SK-N-SH treated with all-trans-retinoic acid at 6 μM for 48 hours (cell line): Measurements from ENCODE around the gene TTC28.

Experiments
- ATAC-seq: fragments of 200-7000 bp; cut with Tn5 transposase; 3 replicates; pipeline ENCODE4 v1.9.1; 2020; ENCODE audit warnings: mild to moderate bottlenecking, moderate library complexity
- ARNTL ChIP-seq: fragments of 450-650 bp; formaldehyde crosslinking; IDR thresholded peaks from 2 replicates; pipeline ENCODE4 v1.5.0; 2020; ENCODE audit warnings: low read depth, mild to moderate bottlenecking, moderate library complexity, borderline replicate concordance
- BACH2 ChIP-seq: fragments of 250-450 bp; sonication (Bioruptor Pico); IDR thresholded peaks from 2 replicates; pipeline ENCODE4 v1.9.0; 2021; ENCODE audit warnings: mild to moderate bottlenecking, borderline replicate concordance
- CSDC2 ChIP-seq: fragments of 250-450 bp; sonication (Bioruptor Pico); IDR thresholded peaks from 2 replicates; pipeline ENCODE4 v1.5.0; 2020; ENCODE audit warnings: mild to moderate bottlenecking, moderate library complexity
- ESRRG ChIP-seq: fragments of 250-450 bp; sonication (Bioruptor Pico); IDR thresholded peaks from 2 replicates; pipeline ENCODE4 v1.6.1; 2021; ENCODE audit warnings: mild to moderate bottlenecking
- GLIS3 ChIP-seq: fragments of 250-450 bp; sonication (Bioruptor Pico); IDR thresholded peaks from 2 replicates; pipeline ENCODE4 v1.5.0; 2020; ENCODE audit warnings: mild to moderate bottlenecking, moderate library complexity
- OSR1 ChIP-seq: fragments of 250-450 bp; sonication (Bioruptor Pico); IDR thresholded peaks from 2 replicates; pipeline ENCODE4 v1.8.0; 2022; ENCODE audit warnings: moderate library complexity, mild to moderate bottlenecking, inconsistent platforms
- PPARA ChIP-seq: fragments of 250-450 bp; sonication (Bioruptor Pico); IDR thresholded peaks from 2 replicates; pipeline ENCODE4 v1.5.0; 2020; ENCODE audit warnings: mild to moderate bottlenecking, borderline replicate concordance
- RARB ChIP-seq: fragments of 250-450 bp; sonication (Bioruptor Pico); IDR thresholded peaks from 2 replicates; pipeline ENCODE4 v1.8.0; 2021; ENCODE audit warnings: mild to moderate bottlenecking, moderate library complexity
- SNAI2 ChIP-seq: fragments of 250-450 bp; sonication (Bioruptor Pico); IDR thresholded peaks from 2 replicates; pipeline ENCODE4 v1.5.0; 2020; ENCODE audit warnings: mild to moderate bottlenecking, moderate library complexity
- TCF4 ChIP-seq: fragments of 250-450 bp; sonication (Bioruptor Pico); IDR thresholded peaks from 2 replicates; pipeline ENCODE4 v1.8.0; 2021; ENCODE audit warnings: mild to moderate bottlenecking, moderate library complexity, borderline replicate concordance
- TOX ChIP-seq: fragments of 250-450 bp; sonication (Bioruptor Pico); IDR thresholded peaks from 2 replicates; pipeline ENCODE4 v1.8.0; 2021; ENCODE audit warnings: mild to moderate bottlenecking, moderate library complexity, borderline replicate concordance
- ZC3H10 ChIP-seq: fragments of 250-450 bp; sonication (Bioruptor Pico); IDR thresholded peaks from 2 replicates; pipeline ENCODE4 v1.5.1; 2021; ENCODE audit warnings: mild to moderate bottlenecking, moderate library complexity
- ZFP3 ChIP-seq: fragments of 250-450 bp; sonication (Bioruptor Pico); IDR thresholded peaks from 2 replicates; pipeline ENCODE4 v1.5.0; 2020; ENCODE audit warnings: mild to moderate bottlenecking, moderate library complexity
- ZFP30 ChIP-seq: fragments of 450-650 bp; formaldehyde crosslinking; IDR thresholded peaks from 2 replicates; pipeline ENCODE4 v1.5.0; 2022; ENCODE audit warnings: mild to moderate bottlenecking, moderate library complexity
- ZNF565 ChIP-seq: fragments of 450-650 bp; formaldehyde crosslinking; conservative IDR thresholded peaks from 2 replicates; pipeline ENCODE4 v1.5.0; 2020; ENCODE audit warnings: low read depth, mild to moderate bottlenecking, moderate library complexity
- ZNF8 ChIP-seq: fragments of 450-650 bp; formaldehyde crosslinking; IDR thresholded peaks from 2 replicates; pipeline ENCODE4 v1.5.0; 2020; ENCODE audit warnings: mild to moderate bottlenecking, moderate library complexity
- TF ChIP-seq, protein P1 (sequence below): fragments of 250-450 bp; sonication (Bioruptor Pico); IDR thresholded peaks from 2 replicates; pipeline ENCODE4 v1.5.0; 2020; ENCODE audit warnings: mild to moderate bottlenecking, moderate library complexity
- TF ChIP-seq, protein P2 (sequence below): fragments of 250-450 bp; sonication (Bioruptor Pico); IDR thresholded peaks from 2 replicates; pipeline ENCODE4 v1.8.0; 2020; ENCODE audit warnings: mild to moderate bottlenecking, moderate library complexity, borderline replicate concordance
- TF ChIP-seq, protein P3 (sequence below): fragments of 250-450 bp; sonication (Bioruptor Pico); IDR thresholded peaks from 2 replicates; pipeline ENCODE4 v1.5.1; 2021; ENCODE audit warnings: mild to moderate bottlenecking, moderate library complexity
- TF ChIP-seq, protein P4 (sequence below): fragments of 250-450 bp; sonication (Bioruptor Pico); IDR thresholded peaks from 2 replicates; pipeline ENCODE4 v1.8.0; 2021; ENCODE audit warnings: low read depth, mild to moderate bottlenecking, moderate library complexity, borderline replicate concordance

TTC28 gene

DNA sequence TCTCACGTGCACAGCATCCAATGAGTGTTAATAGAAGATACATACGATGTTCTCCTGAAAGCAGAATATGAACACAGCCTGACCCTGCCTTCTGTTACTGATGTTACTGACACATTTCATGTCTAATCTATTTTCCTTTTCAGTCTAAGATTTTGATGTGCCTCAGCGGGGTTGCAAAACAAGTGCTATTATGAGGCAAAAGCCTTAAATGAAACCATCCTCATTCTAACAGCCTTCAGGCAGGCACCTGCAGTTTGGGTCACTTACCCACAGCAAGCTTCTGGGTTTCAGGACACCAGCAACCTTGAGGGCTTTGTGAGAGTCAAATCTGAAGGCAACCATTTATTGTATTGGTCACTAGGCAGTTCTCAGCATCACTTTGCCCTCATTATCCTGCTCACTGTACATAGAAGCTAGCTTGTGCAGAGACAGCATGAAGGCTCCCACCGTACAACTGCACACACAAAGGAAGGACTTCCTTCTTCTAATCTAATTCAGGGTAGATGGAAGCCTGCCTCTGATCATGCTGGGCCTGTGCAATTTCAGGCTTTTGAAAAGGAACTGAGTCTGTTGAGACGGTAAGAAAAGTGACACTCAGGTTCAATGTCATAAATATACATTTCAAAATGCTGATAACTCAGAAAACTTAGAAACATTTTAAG, 577.4 kb downstream of the TTC28 start:
- TF ChIP-seq ZNF8 (no peak), CSDC2 (no peak), ZFP30 (CRISPR knock-in tag) (no peak), ESRRG (CRISPR knock-in tag) (no peak), BACH2 (no peak), ZC3H10 (CRISPR knock-in tag) (no peak), ARNTL (CRISPR knock-in tag) (no peak), ZFP3 (CRISPR knock-in tag) (no peak), TOX (CRISPR knock-in tag) (no peak), RARB (no peak), PPARA (no peak), TCF4 (CRISPR knock-in tag) (no peak), OSR1 (CRISPR knock-in tag) (no peak), GLIS3 (CRISPR knock-in tag) (no peak)
- TF ChIP-seq, protein P1, sequence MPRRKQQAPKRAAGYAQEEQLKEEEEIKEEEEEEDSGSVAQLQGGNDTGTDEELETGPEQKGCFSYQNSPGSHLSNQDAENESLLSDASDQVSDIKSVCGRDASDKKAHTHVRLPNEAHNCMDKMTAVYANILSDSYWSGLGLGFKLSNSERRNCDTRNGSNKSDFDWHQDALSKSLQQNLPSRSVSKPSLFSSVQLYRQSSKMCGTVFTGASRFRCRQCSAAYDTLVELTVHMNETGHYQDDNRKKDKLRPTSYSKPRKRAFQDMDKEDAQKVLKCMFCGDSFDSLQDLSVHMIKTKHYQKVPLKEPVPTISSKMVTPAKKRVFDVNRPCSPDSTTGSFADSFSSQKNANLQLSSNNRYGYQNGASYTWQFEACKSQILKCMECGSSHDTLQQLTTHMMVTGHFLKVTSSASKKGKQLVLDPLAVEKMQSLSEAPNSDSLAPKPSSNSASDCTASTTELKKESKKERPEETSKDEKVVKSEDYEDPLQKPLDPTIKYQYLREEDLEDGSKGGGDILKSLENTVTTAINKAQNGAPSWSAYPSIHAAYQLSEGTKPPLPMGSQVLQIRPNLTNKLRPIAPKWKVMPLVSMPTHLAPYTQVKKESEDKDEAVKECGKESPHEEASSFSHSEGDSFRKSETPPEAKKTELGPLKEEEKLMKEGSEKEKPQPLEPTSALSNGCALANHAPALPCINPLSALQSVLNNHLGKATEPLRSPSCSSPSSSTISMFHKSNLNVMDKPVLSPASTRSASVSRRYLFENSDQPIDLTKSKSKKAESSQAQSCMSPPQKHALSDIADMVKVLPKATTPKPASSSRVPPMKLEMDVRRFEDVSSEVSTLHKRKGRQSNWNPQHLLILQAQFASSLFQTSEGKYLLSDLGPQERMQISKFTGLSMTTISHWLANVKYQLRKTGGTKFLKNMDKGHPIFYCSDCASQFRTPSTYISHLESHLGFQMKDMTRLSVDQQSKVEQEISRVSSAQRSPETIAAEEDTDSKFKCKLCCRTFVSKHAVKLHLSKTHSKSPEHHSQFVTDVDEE (CRISPR knock-in tag) = no peak
- TF ChIP-seq, protein P2, sequence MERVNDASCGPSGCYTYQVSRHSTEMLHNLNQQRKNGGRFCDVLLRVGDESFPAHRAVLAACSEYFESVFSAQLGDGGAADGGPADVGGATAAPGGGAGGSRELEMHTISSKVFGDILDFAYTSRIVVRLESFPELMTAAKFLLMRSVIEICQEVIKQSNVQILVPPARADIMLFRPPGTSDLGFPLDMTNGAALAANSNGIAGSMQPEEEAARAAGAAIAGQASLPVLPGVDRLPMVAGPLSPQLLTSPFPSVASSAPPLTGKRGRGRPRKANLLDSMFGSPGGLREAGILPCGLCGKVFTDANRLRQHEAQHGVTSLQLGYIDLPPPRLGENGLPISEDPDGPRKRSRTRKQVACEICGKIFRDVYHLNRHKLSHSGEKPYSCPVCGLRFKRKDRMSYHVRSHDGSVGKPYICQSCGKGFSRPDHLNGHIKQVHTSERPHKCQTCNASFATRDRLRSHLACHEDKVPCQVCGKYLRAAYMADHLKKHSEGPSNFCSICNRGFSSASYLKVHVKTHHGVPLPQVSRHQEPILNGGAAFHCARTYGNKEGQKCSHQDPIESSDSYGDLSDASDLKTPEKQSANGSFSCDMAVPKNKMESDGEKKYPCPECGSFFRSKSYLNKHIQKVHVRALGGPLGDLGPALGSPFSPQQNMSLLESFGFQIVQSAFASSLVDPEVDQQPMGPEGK (CRISPR knock-in tag) = no peak
- TF ChIP-seq, protein P3, sequence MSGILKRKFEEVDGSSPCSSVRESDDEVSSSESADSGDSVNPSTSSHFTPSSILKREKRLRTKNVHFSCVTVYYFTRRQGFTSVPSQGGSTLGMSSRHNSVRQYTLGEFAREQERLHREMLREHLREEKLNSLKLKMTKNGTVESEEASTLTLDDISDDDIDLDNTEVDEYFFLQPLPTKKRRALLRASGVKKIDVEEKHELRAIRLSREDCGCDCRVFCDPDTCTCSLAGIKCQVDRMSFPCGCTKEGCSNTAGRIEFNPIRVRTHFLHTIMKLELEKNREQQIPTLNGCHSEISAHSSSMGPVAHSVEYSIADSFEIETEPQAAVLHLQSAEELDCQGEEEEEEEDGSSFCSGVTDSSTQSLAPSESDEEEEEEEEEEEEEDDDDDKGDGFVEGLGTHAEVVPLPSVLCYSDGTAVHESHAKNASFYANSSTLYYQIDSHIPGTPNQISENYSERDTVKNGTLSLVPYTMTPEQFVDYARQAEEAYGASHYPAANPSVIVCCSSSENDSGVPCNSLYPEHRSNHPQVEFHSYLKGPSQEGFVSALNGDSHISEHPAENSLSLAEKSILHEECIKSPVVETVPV (CRISPR knock-in tag) = no peak
- TF ChIP-seq, all 23 proteins: peak for 0
- ATAC-seq = no peak

DNA sequence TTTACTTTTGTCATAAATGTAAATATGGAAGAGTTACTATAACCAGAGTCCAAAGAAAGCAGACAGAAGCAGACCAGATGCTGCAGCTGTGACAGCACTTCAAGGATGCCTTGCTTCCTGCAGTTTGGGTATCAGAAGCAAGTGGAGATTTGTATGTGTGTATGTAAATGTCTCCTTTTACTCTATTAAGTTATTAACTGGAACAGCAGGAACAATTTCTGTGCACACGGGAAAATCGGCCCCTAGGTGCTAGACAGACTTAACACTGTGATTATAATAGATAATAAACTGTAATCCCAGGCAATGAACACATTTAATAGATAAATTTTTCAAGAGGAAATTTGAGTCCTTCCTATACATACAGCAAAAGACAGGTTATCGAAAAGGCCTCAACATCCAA, 582.0 kb downstream of the TTC28 start:
- TF ChIP-seq ZNF8 = no peak
- no peak for TF ChIP-seq PPARA
- TF ChIP-seq BACH2 = no peak
- TF ChIP-seq, protein P4, sequence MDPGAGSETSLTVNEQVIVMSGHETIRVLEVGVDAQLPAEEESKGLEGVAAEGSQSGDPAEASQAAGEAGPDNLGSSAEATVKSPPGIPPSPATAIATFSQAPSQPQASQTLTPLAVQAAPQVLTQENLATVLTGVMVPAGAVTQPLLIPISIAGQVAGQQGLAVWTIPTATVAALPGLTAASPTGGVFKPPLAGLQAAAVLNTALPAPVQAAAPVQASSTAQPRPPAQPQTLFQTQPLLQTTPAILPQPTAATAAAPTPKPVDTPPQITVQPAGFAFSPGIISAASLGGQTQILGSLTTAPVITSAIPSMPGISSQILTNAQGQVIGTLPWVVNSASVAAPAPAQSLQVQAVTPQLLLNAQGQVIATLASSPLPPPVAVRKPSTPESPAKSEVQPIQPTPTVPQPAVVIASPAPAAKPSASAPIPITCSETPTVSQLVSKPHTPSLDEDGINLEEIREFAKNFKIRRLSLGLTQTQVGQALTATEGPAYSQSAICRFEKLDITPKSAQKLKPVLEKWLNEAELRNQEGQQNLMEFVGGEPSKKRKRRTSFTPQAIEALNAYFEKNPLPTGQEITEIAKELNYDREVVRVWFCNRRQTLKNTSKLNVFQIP = no peak
- TF ChIP-seq ZC3H10 (CRISPR knock-in tag) = no peak
- TF ChIP-seq, protein P3 (CRISPR knock-in tag) = no peak
- no peak for TF ChIP-seq OSR1 (CRISPR knock-in tag)
- no peak for TF ChIP-seq GLIS3 (CRISPR knock-in tag)
- TF ChIP-seq ZNF565 (CRISPR knock-in tag) = no peak
- no peak for ATAC-seq

DNA sequence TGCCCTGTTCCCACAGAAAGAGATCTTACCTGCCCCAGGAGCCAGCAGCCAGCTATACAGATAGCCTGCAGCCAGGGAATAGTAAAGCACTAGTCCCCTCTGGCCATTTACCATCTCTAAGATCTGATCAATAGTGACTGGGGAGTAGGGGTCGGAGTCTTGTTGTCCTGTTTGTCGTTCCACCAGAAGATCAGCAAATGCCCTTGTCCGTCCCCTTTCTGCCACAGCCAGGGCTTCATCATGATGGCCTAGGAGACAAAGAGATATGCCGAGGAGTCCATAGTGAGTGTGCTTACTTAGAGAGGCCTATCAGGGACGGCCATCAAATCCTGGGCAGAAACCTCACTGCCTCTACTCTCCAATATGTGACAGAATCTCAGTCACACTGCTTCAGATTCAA, 583.5 kb downstream of the TTC28 start:
- ATAC-seq = no peak
- no peak for TF ChIP-seq ESRRG (CRISPR knock-in tag)
- no peak for TF ChIP-seq RARB
- TF ChIP-seq ZFP30 (CRISPR knock-in tag) = no peak
- no peak for TF ChIP-seq GLIS3 (CRISPR knock-in tag)
- TF ChIP-seq SNAI2 (CRISPR knock-in tag) = no peak
- TF ChIP-seq TOX (CRISPR knock-in tag) = no peak
- no peak for TF ChIP-seq ZNF565 (CRISPR knock-in tag)
- TF ChIP-seq, protein P3 (CRISPR knock-in tag) = no peak
- TF ChIP-seq ZFP3 (CRISPR knock-in tag) = no peak
- TF ChIP-seq, protein P2 (CRISPR knock-in tag) = no peak
- TF ChIP-seq CSDC2 = no peak
- no peak for TF ChIP-seq BACH2
- TF ChIP-seq, protein P1 (CRISPR knock-in tag) = no peak
- no peak for TF ChIP-seq TCF4 (CRISPR knock-in tag)
